K562 (cell line): ENCODE data around the gene SUCO. TPM values are rescaled to one million over a fixed set of nuclear protein-coding genes. Genes with fewer than 3 reads are reported as not detected.
A peak's percentile ranks its signal among the peaks of the same experiment; 100 is the strongest.

Experiments used
- ATAC-seq: fragments of 200-7000 bp; cut with Tn5 transposase; 3 replicates; pipeline ENCODE4 v1.9.1; 2020; ENCODE audit warnings: moderate library complexity
- BruUV-seq: library from RNA; stranded (reverse); fragments of 400-500 nt; replicated peaks from 2 replicates; lab custom pipeline; 2021; lab: Mats Ljungman, UMichigan
- CTCF ChIA-PET: fragments of 300-600 bp; formaldehyde crosslinking; extraction: SDS; loops from one replicate; lab custom pipeline; 2021; ENCODE audit warnings: low intra/inter-chr PET ratio; lab: Yijun Ruan, JAX
- POLR2A ChIA-PET: fragments of 300-600, 350-650 bp; sonication (Branson Sonifier 250); formaldehyde crosslinking; extraction: SDS; loops from one replicate; lab custom pipeline; 2021; ENCODE audit warnings: antibody characterized with exemption, inconsistent platforms; lab: Yijun Ruan, JAX
- DNase-seq, 4 experiments: peaks; one replicate each; pipeline versions ENCODE4 v3.0.0 to v3.0.0-alpha.2; 2011 to 2018; ENCODE audit warnings: low spot score in 3 of 4, mixed read lengths in 3 of 4; ENCODE audit errors: extremely low read depth in 1 of 4
- FAIRE-seq: peaks from 2 replicates; lab custom pipeline; 2011; peaks lifted over from hg19 to GRCh38; lab: Jason Lieb, UNC
- H2AFZ ChIP-seq: 2 replicates; pipeline ENCODE4 v1.6.0; 2011; ENCODE audit warnings: low read depth, low read length, control low read depth, inconsistent platforms
- H3K27ac ChIP-seq: fragments of 200-600 bp; 3 replicates; pipeline ENCODE4 v1.8.0; 2011; ENCODE audit warnings: low read depth, mild to moderate bottlenecking, control low read depth, inconsistent platforms, low read length, moderate library complexity, mixed read lengths; ENCODE audit errors: extremely low read depth
- H3K27me3 ChIP-seq, 2 experiments: fragments of 300-600 bp in 1 of 2; 2 replicates in 1 of 2; 3 replicates in 1 of 2; pipeline versions ENCODE4 v1.6.0 to v1.8.0; 2011; ENCODE audit warnings: inconsistent platforms in 2 of 2, low read length in 2 of 2, mild to moderate bottlenecking in 1 of 2, mixed read lengths in 1 of 2, moderate library complexity in 1 of 2; ENCODE audit not compliant: control insufficient read depth in 2 of 2, insufficient read depth in 2 of 2
- H3K36me3 ChIP-seq: fragments of 300-600 bp; 3 replicates; pipeline ENCODE4 v1.8.0; 2011; ENCODE audit warnings: mild to moderate bottlenecking, low read length, inconsistent platforms; ENCODE audit not compliant: control insufficient read depth, insufficient read depth
- H3K4me1 ChIP-seq, 2 experiments: fragments of 200-600 bp in 1 of 2; replicated peaks in 1 of 2; 2 replicates in 1 of 2; 3 replicates in 1 of 2; pipeline versions ENCODE4 v1.5.1 to v1.8.0; 2011; ENCODE audit warnings: inconsistent platforms in 2 of 2, low read length in 2 of 2, mild to moderate bottlenecking in 1 of 2, mixed read lengths in 1 of 2, moderate library complexity in 1 of 2; ENCODE audit not compliant: control insufficient read depth in 2 of 2, insufficient read depth in 2 of 2
- H3K4me2 ChIP-seq: 2 replicates; pipeline ENCODE4 v1.6.1; 2011; ENCODE audit warnings: low read length, control low read depth, inconsistent platforms, mixed read lengths; ENCODE audit not compliant: insufficient read depth
- H3K4me3 ChIP-seq: fragments of 200-600 bp; sonication (generic), shearing (Covaris generic); 2 replicates; pipeline ENCODE4 v1.5.1; 2016; ENCODE audit warnings: control low read depth, inconsistent platforms
- H3K79me2 ChIP-seq: fragments of 200-600 bp; 3 replicates; pipeline ENCODE4 v1.8.0; 2011; ENCODE audit warnings: low read length, inconsistent platforms; ENCODE audit not compliant: control insufficient read depth, insufficient read depth
- H3K9ac ChIP-seq, 2 experiments: 2 replicates each; pipeline versions ENCODE4 v1.6.0 to v1.6.1; 2011; ENCODE audit warnings: low read depth in 2 of 2, low read length in 2 of 2, control low read depth in 1 of 2, inconsistent platforms in 1 of 2, mild to moderate bottlenecking in 1 of 2, mixed read lengths in 1 of 2; ENCODE audit not compliant: insufficient read depth in 1 of 2
- H3K9me1 ChIP-seq: one replicate; pipeline ENCODE4 v1.6.0; 2011; ENCODE audit warnings: inconsistent platforms, mild to moderate bottlenecking, low read length, moderate library complexity; ENCODE audit not compliant: control insufficient read depth, insufficient read depth
- H3K9me3 ChIP-seq: replicated peaks from 2 replicates; pipeline ENCODE4 v1.5.1; 2011; ENCODE audit warnings: low read depth, low read length, inconsistent platforms; ENCODE audit not compliant: control insufficient read depth, insufficient read depth
- H4K20me1 ChIP-seq: replicated peaks from 2 replicates; pipeline ENCODE4 v1.6.1; 2011; ENCODE audit warnings: low read length, inconsistent platforms, mixed read lengths; ENCODE audit not compliant: control insufficient read depth, insufficient read depth
- CBFA2T3 ChIP-seq: fragments of 450-650 bp; IDR thresholded peaks from 2 replicates; pipeline ENCODE4 v1.6.1; 2017
- E2F4 ChIP-seq: sonication (generic); formaldehyde crosslinking; IDR thresholded peaks from 2 replicates; pipeline ENCODE4 v1.8.0; 2022; ENCODE audit warnings: mild to moderate bottlenecking, low read depth, missing genetic modification reagents
- ELK3 ChIP-seq: fragments of 450-650 bp; formaldehyde crosslinking; IDR thresholded peaks from 2 replicates; pipeline ENCODE4 v1.4.0; 2020; ENCODE audit warnings: mild to moderate bottlenecking
- HMBOX1 ChIP-seq: sonication (generic); IDR thresholded peaks from 2 replicates; pipeline ENCODE4 v1.6.1; 2016
- MIER1 ChIP-seq: fragments of 450-650 bp; IDR thresholded peaks from 2 replicates; pipeline ENCODE4 v1.6.1; 2016; ENCODE audit warnings: antibody characterized with exemption, mild to moderate bottlenecking, low read depth
- NFXL1 ChIP-seq: fragments of 450-650 bp; formaldehyde crosslinking; IDR thresholded peaks from 2 replicates; pipeline ENCODE4 v1.4.0; 2021; ENCODE audit warnings: mild to moderate bottlenecking
- NRF1 ChIP-seq, 2 experiments: fragments of 450-650 bp; IDR thresholded peaks in 1 of 2; conservative IDR thresholded peaks in 1 of 2; 2 replicates each; pipeline ENCODE4 v1.6.1; 2014; ENCODE audit warnings: mild to moderate bottlenecking in 2 of 2
- SPI1 ChIP-seq: IDR thresholded peaks from 2 replicates; pipeline ENCODE4 v1.6.1; 2011; ENCODE audit warnings: low read depth, low read length, control low read depth, borderline replicate concordance
- TAF15 ChIP-seq: fragments of 200-400 bp; formaldehyde crosslinking; IDR thresholded peaks from 2 replicates; pipeline ENCODE4 v1.6.1; 2017; ENCODE audit warnings: mild to moderate bottlenecking, low read depth, low read length, moderate library complexity
- WGBS: fragments of 100-300 bp; shearing (Covaris generic); methylation state at CpG from one replicate; pipeline ENCODE4 v1.1.6; 2016; ENCODE audit warnings: low coverage, mixed read lengths; ENCODE audit not compliant: insufficient coverage; ENCODE audit errors: missing lambda C conversion rate; 5-methylcytosine and 5-hydroxymethylcytosine counted together
- in situ Hi-C: fragments of 300-500 bp; cut with MboI; formaldehyde crosslinking; loops from 4 replicates; pipeline ENCODE4 v1.15.0; 2018; ENCODE audit warnings: inconsistent platforms, mixed read lengths
- intact Hi-C: fragments of 100-400 bp; cut with micrococcal nuclease; formaldehyde crosslinking; loops from 2 replicates; pipeline ENCODE4 v1.14.2; 2022
- polyA plus RNA-seq, 8 experiments: library from polyadenylated mRNA; depleted of rRNA in 4 of 8; stranded (reverse) in 5 of 8; unstranded in 3 of 8; fragments of >200 nt; fragmentation: Nextera tagmentation in 2 of 8; fragmentation: Illumina TruSeq in 1 of 8; extraction: Ambion mirVana in 2 of 8; extraction: Trizol in 1 of 8; gene quantifications; 2 replicates each; pipeline versions ENCODE4 v1.2.1 to v1.2.3, GENCODE V29; 2011 to 2014; ENCODE audit warnings: inconsistent platforms in 1 of 8, missing spikeins in 1 of 8
- total RNA-seq, 7 experiments: library from RNA; depleted of rRNA in 6 of 7; stranded (reverse); fragments of >200 nt in 6 of 7; fragmentation: Illumina TruSeq in 2 of 7; extraction: Trizol in 2 of 7; gene quantifications; 2 replicates each; pipeline versions ENCODE4 v1.2.1 to v1.2.3, GENCODE V29; 2011 to 2021; ENCODE audit warnings: low replicate concordance in 1 of 7

The SUCO gene
- total and polyA plus RNA-seq, 9 of the 15 experiments (the other 6 are each of a cell fraction or from before 2014, with no cell fraction given) = 2.5 to 20.6 (median 14.3) TPM

- TF ChIP-seq MIER1 (no peak), HMBOX1 (no peak), NFXL1 (CRISPR knock-in tag) (no peak), E2F4 (CRISPR knock-in tag) (no peak)
Observed at GRCh38 chr1:172517081-172517480, 15.9 kb upstream of the SUCO start (continued).

GRCh38 chr1:172517545-172517944, 15.4 kb upstream of the SUCO start:
- peaks cover 0 to 16% of the 10 kb centered on the region in 2 experiments; a peak in 2 of 5 replicates for H3K4me1 ChIP-seq
- H3K36me3 ChIP-seq = no peaks in the 10 kb centered on the region
- peak; percentile 15 to 39; a peak in 1 of 4 replicates for TF ChIP-seq NRF1 (conservative IDR thresholded peaks at IDR 0.05 in 1 of 2, IDR thresholded peaks at IDR 0.05 in 1 of 2)
- no peak for TF ChIP-seq ELK3
- TF ChIP-seq TAF15 = no peak
- no peak for TF ChIP-seq SPI1
- peak; percentile 48 for TF ChIP-seq CBFA2T3
- no peak overlapping the region for H3K4me3 ChIP-seq
- intact Hi-C loops (no loop called here), in situ Hi-C loops (no loop called here)
- H4K20me1 ChIP-seq = no peaks in the 10 kb centered on the region
- H2AFZ ChIP-seq = peak overlapping the region; percentile 53
- FAIRE-seq (no peak), ATAC-seq (no peak), DNase-seq (no peak)
- no peaks in the 10 kb centered on the region; the same call in 1 of the 2 replicates for H3K9me3 ChIP-seq
- ChIA-PET CTCF (no interaction called here), POLR2A (interaction anchor here (0.7 to 1.5 kb wide), 4 partner anchors 10 to 31 kb away, joined by 3 to 8 read pairs (median 3); partner anchors contain the start of gene SUCO)
- no peaks in the 10 kb centered on the region for H3K9me1 ChIP-seq
- no peaks in the 10 kb centered on the region for H3K79me2 ChIP-seq
- no peak overlapping the region for H3K4me2 ChIP-seq
- H3K27me3 ChIP-seq = no peaks in the 10 kb centered on the region
- no peak overlapping the region for H3K27ac ChIP-seq
- 14% methylated on average over 4 of the region's 4 CpGs for WGBS
- no peak overlapping the region for H3K9ac ChIP-seq
- BruUV-seq = no TSS peak
